ENCODE results near the gene DIPK2B.

The DIPK2B gene

GRCh38 chrX:45198301-45198700, 2.4 kb downstream of the DIPK2B start:
- Histone ChIP-seq H3K9me3 (ENCODE audit: control insufficient read depth, insufficient read depth, low read length) (peaks cover 11% of the 10 kb centered on the region; the same call in 1 of the 2 replicates), H3K4me3 (ENCODE audit: low read depth, low read length) (no peak overlapping the region), H3K36me3 (ENCODE audit: control insufficient read depth, insufficient read depth, low read length) (no peaks in the 10 kb centered on the region), H3K4me1 (ENCODE audit: control insufficient read depth, insufficient read depth, low read length) (no peaks in the 10 kb centered on the region; the same call in 1 of the 2 replicates), H3K27ac (ENCODE audit: low read depth, low read length) (no peak overlapping the region), H3K27me3 (ENCODE audit: control insufficient read depth, insufficient read depth, low read length) (no peaks in the 10 kb centered on the region), H3K9ac (ENCODE audit: low read depth, low read length) (no peak overlapping the region)

- Histone ChIP-seq H3K9ac (ENCODE audit: low read depth, low read length) (no peak overlapping the region), H3K27me3 (ENCODE audit: control insufficient read depth, insufficient read depth, low read length) (no peaks in the 10 kb centered on the region), H3K27ac (ENCODE audit: low read depth, low read length) (no peak overlapping the region), H3K4me3 (ENCODE audit: low read depth, low read length) (no peak overlapping the region), H3K36me3 (ENCODE audit: control insufficient read depth, insufficient read depth, low read length) (no peaks in the 10 kb centered on the region), H3K9me3 (ENCODE audit: control insufficient read depth, insufficient read depth, low read length) (peaks cover 4% of the 10 kb centered on the region; the same call in 1 of the 2 replicates), H3K4me1 (ENCODE audit: control insufficient read depth, insufficient read depth, low read length) (no peaks in the 10 kb centered on the region; the same call in 1 of the 2 replicates)
Measured at GRCh38 chrX:45196701-45197100, 4.0 kb downstream of the DIPK2B start.

DNA sequence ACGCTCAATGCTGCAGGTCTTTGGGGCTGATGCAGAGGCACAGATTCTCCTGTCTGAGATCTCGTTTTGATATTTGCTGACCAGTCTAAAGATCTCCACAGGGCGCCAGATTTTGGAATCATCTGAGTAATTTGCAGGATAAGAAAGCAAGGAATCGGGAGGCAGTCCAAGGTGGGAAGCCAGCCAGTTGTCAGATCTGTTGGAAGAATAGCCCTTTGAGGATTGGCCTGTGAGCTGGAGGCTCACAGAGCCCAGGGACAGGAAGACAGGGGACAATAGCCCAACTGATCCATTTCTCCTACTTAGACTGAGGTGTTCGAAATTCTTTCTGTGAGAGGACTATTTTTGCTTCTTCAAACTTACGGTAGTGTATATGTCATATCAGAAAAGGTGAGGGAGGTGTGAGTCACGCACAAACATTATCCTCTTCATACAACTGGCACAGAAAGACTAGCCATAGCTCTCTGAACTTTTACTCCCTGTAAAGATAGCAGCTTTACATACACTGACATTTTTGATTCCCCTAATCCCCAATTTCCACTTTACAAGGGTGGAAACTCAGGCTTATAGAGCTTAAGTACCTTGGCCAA, 8.8 kb downstream of the DIPK2B start:
- no peaks in the 10 kb centered on the region for H3K36me3 ChIP-seq (ENCODE audit: control insufficient read depth, insufficient read depth, low read length)
- H3K27ac ChIP-seq (ENCODE audit: low read depth, low read length), result no peak overlapping the region
- H3K9ac ChIP-seq (ENCODE audit: low read depth, low read length), result no peak overlapping the region
- H3K4me3 ChIP-seq (ENCODE audit: low read depth, low read length), result no peak overlapping the region
- H3K9me3 ChIP-seq (ENCODE audit: control insufficient read depth, insufficient read depth, low read length), result no peaks in the 10 kb centered on the region
- H3K27me3 ChIP-seq (ENCODE audit: control insufficient read depth, insufficient read depth, low read length), result no peaks in the 10 kb centered on the region
- no peaks in the 10 kb centered on the region; the same call in 1 of the 2 replicates for H3K4me1 ChIP-seq (ENCODE audit: control insufficient read depth, insufficient read depth, low read length)

GRCh38 chrX:45191383-45191782, 9.3 kb downstream of the DIPK2B start:
- no peaks in the 10 kb centered on the region for H3K27me3 ChIP-seq (ENCODE audit: control insufficient read depth, insufficient read depth, low read length)
- no peaks in the 10 kb centered on the region; the same call in 1 of the 2 replicates for H3K4me1 ChIP-seq (ENCODE audit: control insufficient read depth, insufficient read depth, low read length)
- no peak overlapping the region for H3K27ac ChIP-seq (ENCODE audit: low read depth, low read length)
- H3K9me3 ChIP-seq (ENCODE audit: control insufficient read depth, insufficient read depth, low read length), result no peaks in the 10 kb centered on the region
- H3K36me3 ChIP-seq (ENCODE audit: control insufficient read depth, insufficient read depth, low read length), result no peaks in the 10 kb centered on the region
- H3K4me3 ChIP-seq (ENCODE audit: low read depth, low read length), result no peak overlapping the region
- no peak overlapping the region for H3K9ac ChIP-seq (ENCODE audit: low read depth, low read length)

- no peaks in the 10 kb centered on the region for H3K4me1 ChIP-seq (ENCODE audit: control insufficient read depth, insufficient read depth, low read length)
- no peaks in the 10 kb centered on the region for H3K36me3 ChIP-seq (ENCODE audit: control insufficient read depth, insufficient read depth, low read length)
- H3K9me3 ChIP-seq (ENCODE audit: control insufficient read depth, insufficient read depth, low read length), result peaks cover 2% of the 10 kb centered on the region; the same call in 1 of the 2 replicates
- H3K27me3 ChIP-seq (ENCODE audit: control insufficient read depth, insufficient read depth, low read length), result no peaks in the 10 kb centered on the region
- H3K9ac ChIP-seq (ENCODE audit: low read depth, low read length), result no peak overlapping the region
- no peak overlapping the region for H3K4me3 ChIP-seq (ENCODE audit: low read depth, low read length)
- H3K27ac ChIP-seq (ENCODE audit: low read depth, low read length), result no peak overlapping the region
Measured at GRCh38 chrX:45187731-45188130, 12.9 kb downstream of the DIPK2B start.

GRCh38 chrX:45186643-45187026, 14.0 kb downstream of the DIPK2B start:
- Histone ChIP-seq H3K27me3 (ENCODE audit: control insufficient read depth, insufficient read depth, low read length) (no peaks in the 10 kb centered on the region), H3K27ac (ENCODE audit: low read depth, low read length) (no peak overlapping the region), H3K9me3 (ENCODE audit: control insufficient read depth, insufficient read depth, low read length) (peaks cover 8% of the 10 kb centered on the region; the same call in 1 of the 2 replicates), H3K9ac (ENCODE audit: low read depth, low read length) (no peak overlapping the region), H3K4me1 (ENCODE audit: control insufficient read depth, insufficient read depth, low read length) (no peaks in the 10 kb centered on the region), H3K4me3 (ENCODE audit: low read depth, low read length) (no peak overlapping the region), H3K36me3 (ENCODE audit: control insufficient read depth, insufficient read depth, low read length) (no peaks in the 10 kb centered on the region)

DNA sequence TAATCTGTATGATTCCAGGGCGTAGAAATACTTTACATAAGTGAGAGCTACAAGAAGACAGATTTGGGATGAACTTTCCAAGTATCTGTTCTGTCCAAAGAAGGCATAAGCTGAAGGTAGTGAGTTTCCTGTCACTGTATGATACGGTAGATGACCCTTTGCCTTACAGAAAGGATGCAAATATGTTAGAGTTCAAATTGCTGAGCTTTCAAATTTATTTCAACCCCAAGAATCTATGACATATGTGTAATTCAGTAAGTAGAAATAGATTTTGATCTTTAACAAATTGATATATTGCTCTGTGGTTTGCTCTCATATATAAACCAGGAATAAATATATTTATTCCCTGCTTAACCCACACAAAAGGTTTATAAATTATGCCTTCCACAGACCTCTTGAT, 16.5 kb downstream of the DIPK2B start:
- Histone ChIP-seq H3K9me3 (ENCODE audit: control insufficient read depth, insufficient read depth, low read length) (peaks cover 15% of the 10 kb centered on the region; the same call in 1 of the 2 replicates), H3K27me3 (ENCODE audit: control insufficient read depth, insufficient read depth, low read length) (no peaks in the 10 kb centered on the region), H3K4me1 (ENCODE audit: control insufficient read depth, insufficient read depth, low read length) (no peaks in the 10 kb centered on the region), H3K27ac (ENCODE audit: low read depth, low read length) (no peak overlapping the region), H3K4me3 (ENCODE audit: low read depth, low read length) (no peak overlapping the region), H3K36me3 (ENCODE audit: control insufficient read depth, insufficient read depth, low read length) (no peaks in the 10 kb centered on the region), H3K9ac (ENCODE audit: low read depth, low read length) (no peak overlapping the region)

DNA sequence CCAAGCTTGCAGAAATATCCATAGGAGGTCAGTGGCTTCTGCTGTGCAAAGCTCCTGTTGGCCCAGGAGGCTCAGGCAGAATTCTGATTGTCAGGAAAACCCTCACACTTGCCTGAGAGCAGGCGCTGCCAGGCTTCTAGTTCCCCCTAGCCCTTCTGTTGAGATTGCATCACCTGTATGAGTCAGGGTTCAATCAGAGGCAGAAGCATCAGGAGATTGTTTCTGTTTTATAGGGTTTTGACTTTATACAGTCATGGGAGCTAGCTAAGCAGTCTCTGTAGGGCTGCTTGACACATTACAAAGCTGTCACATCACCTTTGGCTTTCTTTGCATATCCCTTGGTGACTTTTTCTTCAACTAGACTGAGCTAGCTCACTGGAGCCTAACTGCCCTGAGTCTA, 27.8 kb downstream of the DIPK2B start:
- Histone ChIP-seq H3K9ac (ENCODE audit: low read depth, low read length) (no peak overlapping the region), H3K4me3 (ENCODE audit: low read depth, low read length) (no peak overlapping the region), H3K27ac (ENCODE audit: low read depth, low read length) (no peak overlapping the region), H3K9me3 (ENCODE audit: control insufficient read depth, insufficient read depth, low read length) (peaks cover 26% of the 10 kb centered on the region), H3K36me3 (ENCODE audit: control insufficient read depth, insufficient read depth, low read length) (no peaks in the 10 kb centered on the region), H3K4me1 (ENCODE audit: control insufficient read depth, insufficient read depth, low read length) (no peaks in the 10 kb centered on the region), H3K27me3 (ENCODE audit: control insufficient read depth, insufficient read depth, low read length) (no peaks in the 10 kb centered on the region)

GRCh38 chrX:45166781-45167180, 33.9 kb downstream of the DIPK2B start:
- no peak overlapping the region for H3K9ac ChIP-seq (ENCODE audit: low read depth, low read length)
- H3K36me3 ChIP-seq (ENCODE audit: control insufficient read depth, insufficient read depth, low read length), result no peaks in the 10 kb centered on the region
- H3K9me3 ChIP-seq (ENCODE audit: control insufficient read depth, insufficient read depth, low read length), result peaks cover 30% of the 10 kb centered on the region
- no peak overlapping the region for H3K4me3 ChIP-seq (ENCODE audit: low read depth, low read length)
- H3K4me1 ChIP-seq (ENCODE audit: control insufficient read depth, insufficient read depth, low read length), result no peaks in the 10 kb centered on the region
- H3K27ac ChIP-seq (ENCODE audit: low read depth, low read length), result no peak overlapping the region
- H3K27me3 ChIP-seq (ENCODE audit: control insufficient read depth, insufficient read depth, low read length), result no peaks in the 10 kb centered on the region

DNA sequence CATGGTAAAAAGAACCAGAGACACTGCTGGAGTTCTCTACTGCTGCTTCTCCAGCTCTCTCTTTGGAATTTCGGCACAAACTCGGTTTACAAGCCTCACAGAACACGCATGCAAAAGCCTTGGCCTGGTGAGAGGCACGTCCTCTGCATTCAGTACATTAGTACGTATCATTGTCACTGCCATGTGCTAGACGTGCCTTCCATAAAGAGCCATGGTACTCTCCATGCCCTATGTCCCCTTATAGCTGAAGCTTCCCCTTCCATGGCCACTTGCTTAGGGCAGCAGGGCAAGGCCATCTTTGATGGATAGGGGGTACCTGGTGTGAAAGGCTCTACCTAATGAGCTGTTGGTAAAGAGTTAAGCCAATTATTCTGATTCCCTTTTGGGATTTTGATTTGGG, 35.0 kb downstream of the DIPK2B start:
- Histone ChIP-seq H3K9ac (ENCODE audit: low read depth, low read length) (no peak overlapping the region), H3K4me1 (ENCODE audit: control insufficient read depth, insufficient read depth, low read length) (no peaks in the 10 kb centered on the region), H3K9me3 (ENCODE audit: control insufficient read depth, insufficient read depth, low read length) (peaks cover 40% of the 10 kb centered on the region), H3K36me3 (ENCODE audit: control insufficient read depth, insufficient read depth, low read length) (no peaks in the 10 kb centered on the region), H3K27ac (ENCODE audit: low read depth, low read length) (no peak overlapping the region), H3K4me3 (ENCODE audit: low read depth, low read length) (no peak overlapping the region), H3K27me3 (ENCODE audit: control insufficient read depth, insufficient read depth, low read length) (no peaks in the 10 kb centered on the region)

DNA sequence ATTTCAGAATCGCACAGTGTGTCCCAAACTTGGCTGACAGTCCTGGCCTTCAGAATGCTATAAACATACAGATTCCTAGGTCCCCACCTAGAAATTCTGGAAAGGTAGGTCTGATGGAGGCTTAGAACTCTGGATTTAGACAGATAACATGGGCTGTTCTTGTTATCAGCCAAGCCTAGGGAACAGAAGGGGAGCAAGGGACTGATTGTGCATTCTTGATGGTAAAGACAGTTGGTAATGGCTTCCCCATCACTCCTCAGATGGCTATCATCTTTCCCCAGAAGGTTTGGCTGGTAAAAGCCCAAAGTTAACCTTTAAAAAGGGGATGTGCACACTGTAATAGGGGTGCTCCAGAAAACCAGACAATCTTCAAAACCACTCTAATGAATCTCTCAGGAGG, 35.7 kb downstream of the DIPK2B start:
- H3K27ac ChIP-seq (ENCODE audit: low read depth, low read length), result no peak overlapping the region
- no peak overlapping the region for H3K9ac ChIP-seq (ENCODE audit: low read depth, low read length)
- H3K9me3 ChIP-seq (ENCODE audit: control insufficient read depth, insufficient read depth, low read length), result peaks cover 45% of the 10 kb centered on the region
- no peaks in the 10 kb centered on the region for H3K27me3 ChIP-seq (ENCODE audit: control insufficient read depth, insufficient read depth, low read length)
- H3K4me1 ChIP-seq (ENCODE audit: control insufficient read depth, insufficient read depth, low read length), result no peaks in the 10 kb centered on the region
- no peaks in the 10 kb centered on the region for H3K36me3 ChIP-seq (ENCODE audit: control insufficient read depth, insufficient read depth, low read length)
- no peak overlapping the region for H3K4me3 ChIP-seq (ENCODE audit: low read depth, low read length)
